ENCODE data around the gene NRL.

The NRL gene

GRCh38 chr14:24058260-24058950, 56.3 kb downstream of the NRL start:
- peak; percentile 94 for DNase-seq (ENCODE audit: low read depth)
- Histone ChIP-seq H3K4me3 (ENCODE audit: low read length) (no peak overlapping the region), H3K4me1 (ENCODE audit: control insufficient read depth, insufficient read depth, low read length) (no peaks in the 10 kb centered on the region), H3K9me3 (ENCODE audit: control insufficient read depth, low read length) (no peaks in the 10 kb centered on the region), H3K27me3 (replicated peaks; ENCODE audit: control insufficient read depth, insufficient read depth, low read length) (peaks cover 65% of the 10 kb centered on the region), H3K36me3 (ENCODE audit: control insufficient read depth, insufficient read depth, low read length, severe bottlenecking) (no peaks in the 10 kb centered on the region), H3K9ac (ENCODE audit: low read length) (no peak overlapping the region)

- no peak overlapping the region for H3K4me3 ChIP-seq (ENCODE audit: low read length)
- H3K4me1 ChIP-seq (ENCODE audit: control insufficient read depth, insufficient read depth, low read length) = no peaks in the 10 kb centered on the region
- no peak overlapping the region for H3K9ac ChIP-seq (ENCODE audit: low read length)
- no peaks in the 10 kb centered on the region for H3K36me3 ChIP-seq (ENCODE audit: control insufficient read depth, insufficient read depth, low read length, severe bottlenecking)
- no peak for DNase-seq (ENCODE audit: low read depth)
- peaks cover 67% of the 10 kb centered on the region for H3K27me3 ChIP-seq (replicated peaks; ENCODE audit: control insufficient read depth, insufficient read depth, low read length)
- no peaks in the 10 kb centered on the region for H3K9me3 ChIP-seq (ENCODE audit: control insufficient read depth, low read length)
Observed at GRCh38 chr14:24057867-24058259, 56.9 kb downstream of the NRL start.

- H3K36me3 ChIP-seq (ENCODE audit: control insufficient read depth, insufficient read depth, low read length, severe bottlenecking) = no peaks in the 10 kb centered on the region
- DNase-seq (ENCODE audit: low read depth) = no peak
- H3K27me3 ChIP-seq (replicated peaks; ENCODE audit: control insufficient read depth, insufficient read depth, low read length) = peaks cover 72% of the 10 kb centered on the region
- no peaks in the 10 kb centered on the region for H3K9me3 ChIP-seq (ENCODE audit: control insufficient read depth, low read length)
- peaks cover 2% of the 10 kb centered on the region for H3K4me1 ChIP-seq (ENCODE audit: control insufficient read depth, insufficient read depth, low read length)
- no peak overlapping the region for H3K9ac ChIP-seq (ENCODE audit: low read length)
- no peak overlapping the region for H3K4me3 ChIP-seq (ENCODE audit: low read length)
Observed at GRCh38 chr14:24057271-24057670, 57.5 kb downstream of the NRL start.

- Histone ChIP-seq H3K9me3 (ENCODE audit: control insufficient read depth, low read length) (no peaks in the 10 kb centered on the region), H3K4me1 (ENCODE audit: control insufficient read depth, insufficient read depth, low read length) (peaks cover 6% of the 10 kb centered on the region), H3K4me3 (ENCODE audit: low read length) (no peak overlapping the region), H3K36me3 (ENCODE audit: control insufficient read depth, insufficient read depth, low read length, severe bottlenecking) (no peaks in the 10 kb centered on the region), H3K9ac (ENCODE audit: low read length) (no peak overlapping the region), H3K27me3 (replicated peaks; ENCODE audit: control insufficient read depth, insufficient read depth, low read length) (peaks cover 67% of the 10 kb centered on the region)
- no peak for DNase-seq (ENCODE audit: low read depth)
Observed at GRCh38 chr14:24056800-24057184, 58.0 kb downstream of the NRL start.

- no peak overlapping the region for H3K4me3 ChIP-seq (ENCODE audit: low read length)
- H3K36me3 ChIP-seq (ENCODE audit: control insufficient read depth, insufficient read depth, low read length, severe bottlenecking) = no peaks in the 10 kb centered on the region
- H3K9me3 ChIP-seq (ENCODE audit: control insufficient read depth, low read length) = no peaks in the 10 kb centered on the region
- H3K9ac ChIP-seq (ENCODE audit: low read length) = no peak overlapping the region
- peaks cover 10% of the 10 kb centered on the region for H3K4me1 ChIP-seq (ENCODE audit: control insufficient read depth, insufficient read depth, low read length)
- H3K27me3 ChIP-seq (replicated peaks; ENCODE audit: control insufficient read depth, insufficient read depth, low read length) = peaks cover 62% of the 10 kb centered on the region
- DNase-seq (ENCODE audit: low read depth) = no peak
Observed at GRCh38 chr14:24055971-24056799, 58.6 kb downstream of the NRL start.

GRCh38 chr14:24054646-24055045, 60.1 kb downstream of the NRL start:
- Histone ChIP-seq H3K9ac (ENCODE audit: low read length) (no peak overlapping the region), H3K9me3 (ENCODE audit: control insufficient read depth, low read length) (no peaks in the 10 kb centered on the region), H3K36me3 (ENCODE audit: control insufficient read depth, insufficient read depth, low read length, severe bottlenecking) (no peaks in the 10 kb centered on the region), H3K4me1 (ENCODE audit: control insufficient read depth, insufficient read depth, low read length) (peaks cover 10% of the 10 kb centered on the region), H3K4me3 (ENCODE audit: low read length) (no peak overlapping the region), H3K27me3 (replicated peaks; ENCODE audit: control insufficient read depth, insufficient read depth, low read length) (peaks cover 57% of the 10 kb centered on the region)
- no peak for DNase-seq (ENCODE audit: low read depth)

- Histone ChIP-seq H3K9ac (ENCODE audit: low read length) (no peak overlapping the region), H3K27me3 (replicated peaks; ENCODE audit: control insufficient read depth, insufficient read depth, low read length) (peaks cover 57% of the 10 kb centered on the region), H3K4me3 (ENCODE audit: low read length) (no peak overlapping the region), H3K36me3 (ENCODE audit: control insufficient read depth, insufficient read depth, low read length, severe bottlenecking) (no peaks in the 10 kb centered on the region), H3K9me3 (ENCODE audit: control insufficient read depth, low read length) (no peaks in the 10 kb centered on the region), H3K4me1 (ENCODE audit: control insufficient read depth, insufficient read depth, low read length) (peaks cover 10% of the 10 kb centered on the region)
- DNase-seq (ENCODE audit: low read depth) = no peak
Observed at GRCh38 chr14:24054324-24054641, 60.5 kb downstream of the NRL start.

- no peak for DNase-seq (ENCODE audit: low read depth)
- no peak overlapping the region for H3K4me3 ChIP-seq (ENCODE audit: low read length)
- peaks cover 57% of the 10 kb centered on the region for H3K27me3 ChIP-seq (replicated peaks; ENCODE audit: control insufficient read depth, insufficient read depth, low read length)
Observed at GRCh38 chr14:24053548-24054323, 61.0 kb downstream of the NRL start.

GRCh38 chr14:24052656-24053547, 61.8 kb downstream of the NRL start:
- no peak overlapping the region for H3K9ac ChIP-seq (ENCODE audit: low read length)
- peaks cover 54% of the 10 kb centered on the region for H3K27me3 ChIP-seq (replicated peaks; ENCODE audit: control insufficient read depth, insufficient read depth, low read length)
- no peaks in the 10 kb centered on the region for H3K36me3 ChIP-seq (ENCODE audit: control insufficient read depth, insufficient read depth, low read length, severe bottlenecking)
- peak overlapping the region; percentile 78 for H3K4me3 ChIP-seq (ENCODE audit: low read length)
- H3K4me1 ChIP-seq (ENCODE audit: control insufficient read depth, insufficient read depth, low read length) = peaks cover 10% of the 10 kb centered on the region
- H3K9me3 ChIP-seq (ENCODE audit: control insufficient read depth, low read length) = no peaks in the 10 kb centered on the region
- no peak for DNase-seq (ENCODE audit: low read depth)

More at GRCh38 chr14:24053548-24054323, 61.0 kb downstream of the NRL start:
- Histone ChIP-seq H3K9me3 (ENCODE audit: control insufficient read depth, low read length) (no peaks in the 10 kb centered on the region), H3K9ac (ENCODE audit: low read length) (no peak overlapping the region), H3K4me1 (ENCODE audit: control insufficient read depth, insufficient read depth, low read length) (peaks cover 10% of the 10 kb centered on the region), H3K36me3 (ENCODE audit: control insufficient read depth, insufficient read depth, low read length, severe bottlenecking) (no peaks in the 10 kb centered on the region)

GRCh38 chr14:24051789-24052655, 62.7 kb downstream of the NRL start, which contains the start of gene CARMIL3:
Gene CARMIL3 (plus strand): TSS chr14:24052009. CDS start chr14:24052154, 145 bp downstream.
- peaks cover 10% of the 10 kb centered on the region for H3K4me1 ChIP-seq (ENCODE audit: control insufficient read depth, insufficient read depth, low read length)
- H3K36me3 ChIP-seq (ENCODE audit: control insufficient read depth, insufficient read depth, low read length, severe bottlenecking) = no peaks in the 10 kb centered on the region
- peak within 1 kb of the TSS; percentile 78 for H3K4me3 ChIP-seq (ENCODE audit: low read length)
- DNase-seq (ENCODE audit: low read depth) = peak; percentile 87
- H3K27me3 ChIP-seq (replicated peaks; ENCODE audit: control insufficient read depth, insufficient read depth, low read length) = peaks cover 52% of the 10 kb centered on the region
- H3K9me3 ChIP-seq (ENCODE audit: control insufficient read depth, low read length) = no peaks in the 10 kb centered on the region
- H3K9ac ChIP-seq (ENCODE audit: low read length) = peak within 1 kb of the TSS; percentile 69

All from adipocyte (in vitro differentiated cells).